ENCODE measurements around the gene SLC39A9. TPM values are rescaled to one million over a fixed set of nuclear protein-coding genes. Genes with fewer than 3 reads are reported as not detected.

SLC39A9 gene
- total RNA-seq, 1 experiment from 2014 or later, result 39.8 TPM

- WGBS (ENCODE audit: extremely low coverage, insufficient read length, low lambda C conversion rate), result no CpG with 5 or more reads among the region's 1 CpG
- H2BK12ac ChIP-seq (ENCODE audit: insufficient read length, low read depth, low read length), result no peak overlapping the region
- no peaks in the 10 kb centered on the region for H4K20me1 ChIP-seq (ENCODE audit: control insufficient read depth, insufficient read depth, insufficient read length)
- H3K79me2 ChIP-seq (ENCODE audit: insufficient read depth, low read length), result no peaks in the 10 kb centered on the region
- H3T11ph ChIP-seq (ENCODE audit: low read length), result no peak overlapping the region
- H3K27me3 ChIP-seq (ENCODE audit: insufficient read depth, low read length), result no peaks in the 10 kb centered on the region
- no peak overlapping the region for H4K8ac ChIP-seq (replicated peaks; ENCODE audit: insufficient read length, low read depth, low read length)
- H2BK20ac ChIP-seq (ENCODE audit: low read depth, low read length, poor library complexity, severe bottlenecking), result no peak overlapping the region
- H2AK5ac ChIP-seq (ENCODE audit: insufficient read length, low read length), result no peak overlapping the region
- no peaks in the 10 kb centered on the region for H3K9me3 ChIP-seq (ENCODE audit: control insufficient read depth, low read depth, low read length)
- no peaks in the 10 kb centered on the region for H3K23me2 ChIP-seq (ENCODE audit: insufficient read length, low read depth, low read length, poor library complexity, severe bottlenecking)
- H3K27me3 Mint-ChIP-seq (ENCODE audit: low read depth), result no peaks in the 10 kb centered on the region
- no peak overlapping the region for H3K27ac ChIP-seq (ENCODE audit: insufficient read length, low read depth, low read length)
- H2BK5ac ChIP-seq (ENCODE audit: insufficient read length, low read length), result no peak overlapping the region
- no peak overlapping the region for H3K4me2 ChIP-seq (ENCODE audit: insufficient read depth, insufficient read length, low read length)
- no peak overlapping the region for H3K14ac ChIP-seq (ENCODE audit: insufficient read depth, low read length)
- H3K27ac Mint-ChIP-seq, result no peak overlapping the region; a peak in 1 of 7 replicates
- H3K9ac ChIP-seq (ENCODE audit: extremely low read depth, insufficient read length, low read length), result no peak overlapping the region
- H3K4ac ChIP-seq (ENCODE audit: low read depth, low read length), result no peak overlapping the region
- H4K5ac ChIP-seq (ENCODE audit: insufficient read length, low read depth, low read length), result no peak overlapping the region
- no peak overlapping the region for H2BK15ac ChIP-seq (ENCODE audit: low read depth, low read length)
- no peak overlapping the region for H4K91ac ChIP-seq (ENCODE audit: insufficient read length, low read depth, low read length)
- H3K4me3 Mint-ChIP-seq, result no peak overlapping the region
- H3K23ac ChIP-seq (ENCODE audit: insufficient read length, low read depth, low read length), result no peak overlapping the region
- peaks cover 5 to 35% (median 34%) of the 10 kb centered on the region in 3 experiments; a peak in 6 of 7 replicates for H3K36me3 Mint-ChIP-seq (ENCODE audit: insufficient read depth in 1 of 3, low read depth in 3 of 3)
- H3K79me1 ChIP-seq (ENCODE audit: insufficient read depth, low read depth, low read length, poor library complexity, severe bottlenecking), result peaks cover 3% of the 10 kb centered on the region
- no peak overlapping the region for H2AFZ ChIP-seq (ENCODE audit: low read length)
- no peak overlapping the region for H2BK120ac ChIP-seq (ENCODE audit: low read depth, low read length, poor library complexity, severe bottlenecking)
- no peak overlapping the region for H3K18ac ChIP-seq (ENCODE audit: insufficient read length, low read depth, low read length)
- H3K9me3 Mint-ChIP-seq, result 0 out of 5 replicates have a peak, but pooled peaks cover 0 to 1% of the 10 kb centered on the region in 2 experiments
- no peaks in the 10 kb centered on the region for H3K4me1 ChIP-seq (ENCODE audit: insufficient read depth, low read length)
- no peak for TF ChIP-seq CTCF (conservative IDR thresholded peaks at IDR 0.05)
- H3K4me1 Mint-ChIP-seq, result no peaks in the 10 kb centered on the region
- H3K56ac ChIP-seq (ENCODE audit: insufficient read length, low read depth, low read length), result no peak overlapping the region
- no peak for DNase-seq
These were observed 29.1 kb downstream of the SLC39A9 start for GRCh38 chr14:69427596-69427995.
